GM12864 (cell line): ENCODE results near the gene ZNF385C.

ENCODE experiments used
- DNase-seq: peaks from one replicate; pipeline ENCODE4 v3.0.0-alpha.2; 2011; ENCODE audit warnings: low read depth
- H3K4me3 ChIP-seq: 2 replicates; pipeline ENCODE4 v1.5.1; 2011; ENCODE audit warnings: mild to moderate bottlenecking, low read depth, low read length, control low read depth
- TF ChIP-seq, protein P1 (sequence below): IDR thresholded peaks from 2 replicates; pipeline ENCODE4 v1.5.1; 2011; ENCODE audit warnings: low read depth, mild to moderate bottlenecking, moderate library complexity, low read length, control low read depth, inconsistent platforms; ENCODE audit errors: missing control alignments

The ZNF385C gene

DNA sequence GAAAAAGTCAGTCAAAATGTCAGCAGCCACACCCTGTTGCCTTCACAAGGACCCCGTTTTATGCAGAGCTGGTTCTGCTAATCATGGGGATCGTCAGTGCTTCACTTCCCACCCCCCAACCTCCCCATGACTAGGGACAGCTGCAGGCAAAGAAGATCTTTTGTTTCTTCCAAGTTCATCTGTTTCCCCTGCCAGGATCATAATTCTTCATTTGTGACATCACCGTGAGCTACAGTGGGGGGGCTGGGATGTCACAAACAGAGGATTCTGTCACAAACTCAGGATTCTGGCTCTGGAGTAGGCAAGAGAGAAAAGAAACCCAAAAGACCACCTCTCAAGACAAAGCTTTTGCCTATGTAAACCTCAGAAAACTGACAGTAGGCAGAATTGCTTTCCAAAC, 105.7 kb downstream of the ZNF385C start:
- H3K4me3 ChIP-seq = no peak overlapping the region
- DNase-seq = no peak
- TF ChIP-seq, protein P1, sequence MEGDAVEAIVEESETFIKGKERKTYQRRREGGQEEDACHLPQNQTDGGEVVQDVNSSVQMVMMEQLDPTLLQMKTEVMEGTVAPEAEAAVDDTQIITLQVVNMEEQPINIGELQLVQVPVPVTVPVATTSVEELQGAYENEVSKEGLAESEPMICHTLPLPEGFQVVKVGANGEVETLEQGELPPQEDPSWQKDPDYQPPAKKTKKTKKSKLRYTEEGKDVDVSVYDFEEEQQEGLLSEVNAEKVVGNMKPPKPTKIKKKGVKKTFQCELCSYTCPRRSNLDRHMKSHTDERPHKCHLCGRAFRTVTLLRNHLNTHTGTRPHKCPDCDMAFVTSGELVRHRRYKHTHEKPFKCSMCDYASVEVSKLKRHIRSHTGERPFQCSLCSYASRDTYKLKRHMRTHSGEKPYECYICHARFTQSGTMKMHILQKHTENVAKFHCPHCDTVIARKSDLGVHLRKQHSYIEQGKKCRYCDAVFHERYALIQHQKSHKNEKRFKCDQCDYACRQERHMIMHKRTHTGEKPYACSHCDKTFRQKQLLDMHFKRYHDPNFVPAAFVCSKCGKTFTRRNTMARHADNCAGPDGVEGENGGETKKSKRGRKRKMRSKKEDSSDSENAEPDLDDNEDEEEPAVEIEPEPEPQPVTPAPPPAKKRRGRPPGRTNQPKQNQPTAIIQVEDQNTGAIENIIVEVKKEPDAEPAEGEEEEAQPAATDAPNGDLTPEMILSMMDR = no peak

DNA sequence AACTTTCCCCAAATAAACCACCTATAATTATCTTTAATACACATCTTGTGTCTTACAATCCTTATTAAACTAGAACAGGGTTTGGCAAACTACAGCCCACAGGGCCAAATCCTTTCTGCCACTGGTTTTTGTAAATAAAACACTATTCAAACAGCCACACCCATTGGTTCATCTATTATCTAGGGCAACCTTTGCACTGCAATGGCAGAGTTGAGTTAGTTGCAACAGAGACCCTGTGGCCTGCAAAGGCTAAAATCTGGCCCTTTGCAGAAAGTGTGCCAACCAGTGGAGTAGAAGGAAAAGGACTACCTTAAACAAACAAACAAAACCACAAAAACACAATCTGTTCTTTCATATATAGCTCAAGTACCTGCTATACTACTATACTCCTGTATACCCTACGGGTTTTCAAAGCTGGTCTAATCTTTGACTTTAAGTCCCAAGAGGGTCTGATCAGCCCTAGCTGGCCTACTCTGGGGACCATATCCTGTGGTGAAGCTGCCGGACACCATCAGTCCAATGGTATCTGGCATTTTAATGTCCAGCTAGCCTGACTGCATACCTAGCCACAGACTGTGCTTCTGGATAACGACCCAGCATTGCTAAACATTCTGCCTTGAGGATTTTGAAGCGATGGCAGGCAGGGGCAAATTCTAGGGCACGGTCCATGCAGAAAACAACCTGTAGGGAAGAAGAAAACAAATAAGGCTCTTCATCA, 108.4 kb downstream of the ZNF385C start:
- H3K4me3 ChIP-seq = no peak overlapping the region
- no peak for DNase-seq
- TF ChIP-seq, protein P1 = no peak

DNA sequence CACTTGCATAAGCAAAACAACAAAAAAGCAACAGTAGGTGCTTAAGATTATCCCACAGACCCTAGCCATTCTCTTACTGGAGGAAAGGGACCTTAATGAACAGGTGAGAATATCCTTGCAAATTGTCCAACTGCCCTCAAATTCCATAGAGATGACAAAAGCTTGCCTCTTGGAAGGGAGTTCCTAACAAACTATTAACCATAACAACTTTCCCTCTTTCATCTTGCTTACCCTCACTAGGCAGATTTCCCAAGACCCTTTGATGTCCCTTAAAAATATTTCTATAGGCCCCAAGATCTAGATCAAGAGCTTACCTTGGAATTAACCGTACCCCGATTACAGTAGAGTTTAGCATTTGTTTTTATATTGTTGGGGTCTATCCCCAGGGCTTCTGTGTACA, 109.9 kb downstream of the ZNF385C start:
- no peak overlapping the region for H3K4me3 ChIP-seq
- no peak for DNase-seq
- TF ChIP-seq, protein P1 = no peak

DNA sequence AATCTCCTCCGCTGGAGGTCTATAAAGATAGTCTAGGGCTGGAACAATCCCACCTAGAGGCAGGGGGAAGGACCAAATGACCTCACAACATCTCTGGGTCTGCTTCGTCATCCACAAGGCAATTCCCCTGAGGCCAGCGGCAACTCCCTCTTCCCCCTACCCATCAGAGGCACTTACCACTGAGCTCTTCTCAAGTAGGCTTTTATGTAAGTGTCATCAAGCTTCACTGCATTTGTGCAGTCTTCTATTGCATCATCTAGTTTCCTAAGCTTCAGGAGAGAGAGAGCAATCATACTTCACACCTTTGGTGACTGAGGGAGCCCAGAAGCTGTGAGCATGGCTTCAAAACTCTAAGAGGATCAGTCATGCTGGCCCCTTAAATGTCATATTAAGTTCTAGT, 110.6 kb downstream of the ZNF385C start:
- TF ChIP-seq, protein P1 = no peak
- H3K4me3 ChIP-seq = no peak overlapping the region
- no peak for DNase-seq

DNA sequence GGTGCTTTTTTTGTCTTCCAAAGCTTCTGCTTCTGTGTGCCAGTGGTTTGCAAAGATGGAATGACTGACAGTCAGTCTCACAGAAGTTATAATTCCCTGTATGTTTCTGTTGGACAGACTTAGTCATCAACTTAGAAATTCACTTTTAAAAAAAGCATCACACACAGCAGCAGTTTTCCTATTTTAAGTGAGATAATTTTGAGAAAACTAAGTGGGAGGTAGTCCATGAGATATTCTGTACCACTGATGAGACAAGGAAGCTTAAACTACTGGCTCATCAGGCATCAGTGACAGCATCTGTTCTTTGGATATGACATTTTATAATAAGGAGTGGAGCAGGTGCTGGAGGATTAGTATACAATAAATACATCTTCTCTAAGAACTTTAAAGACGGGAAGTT, 111.6 kb downstream of the ZNF385C start:
- no peak for DNase-seq
- TF ChIP-seq, protein P1 = no peak
- H3K4me3 ChIP-seq = no peak overlapping the region

DNA sequence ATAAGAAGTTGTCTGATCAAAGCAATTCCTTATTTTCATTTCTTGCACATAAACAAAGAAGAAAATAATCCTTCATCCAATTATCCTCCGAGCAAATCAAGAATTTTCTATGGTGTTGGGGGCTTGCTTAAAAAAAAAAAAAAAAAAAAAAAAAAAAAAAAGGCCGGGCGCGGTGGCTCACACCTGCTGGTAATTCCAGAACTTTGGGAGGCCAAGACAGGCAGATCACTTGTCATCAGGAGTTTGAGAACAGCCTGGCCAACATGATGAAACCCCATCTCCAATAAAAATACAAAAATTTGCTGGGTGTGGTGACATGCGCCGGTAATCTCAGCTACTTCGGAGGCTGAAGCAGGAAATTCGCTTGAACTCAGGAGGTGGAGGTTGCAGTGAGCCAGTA, 112.4 kb downstream of the ZNF385C start:
- DNase-seq = no peak
- TF ChIP-seq, protein P1 = no peak
- H3K4me3 ChIP-seq = no peak overlapping the region

DNA sequence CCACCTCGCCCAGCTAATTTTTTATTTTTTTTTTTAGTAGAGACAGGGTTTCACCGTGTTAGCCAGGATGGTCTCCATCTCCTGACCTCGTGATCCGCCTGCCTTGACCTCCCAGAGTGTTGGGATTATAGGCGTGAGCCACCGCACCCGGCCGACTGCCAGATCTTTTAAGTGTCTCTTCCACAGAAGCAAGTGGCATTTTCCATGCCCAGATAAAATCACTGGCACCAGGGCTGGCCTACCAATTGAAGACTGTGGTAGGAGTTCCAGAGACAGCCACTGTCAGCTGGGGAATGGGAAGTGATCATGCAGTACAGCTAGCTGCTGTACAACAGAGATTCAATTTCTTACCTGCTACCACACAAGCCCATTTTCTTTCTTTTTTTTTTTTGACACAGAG, 113.8 kb downstream of the ZNF385C start:
- TF ChIP-seq, protein P1 = no peak

More for the DNA sequence above, 113.8 kb downstream of the ZNF385C start:
- no peak for DNase-seq
- no peak overlapping the region for H3K4me3 ChIP-seq
